Measurements from ENCODE around the gene HDHD2.

- TF ChIP-seq CTCF (IDR thresholded peaks at IDR 0.05 in 4 of 5, conservative IDR thresholded peaks at IDR 0.05 in 1 of 5) (no peak), POLR2A (IDR thresholded peaks at IDR 0.05) (no peak)
These were observed 22.2 kb upstream of the HDHD2 start for GRCh38 chr18:47172476-47172875.

All from gastrocnemius medialis (tissue), 4 donors.